ENCODE data around the gene ARHGAP28. TPM values are rescaled to one million over a fixed set of nuclear protein-coding genes. Genes with fewer than 3 reads are reported as not detected.

Gene ARHGAP28
- total RNA-seq, 6 experiments from 2014 or later, result 0.13 to 1.7 (median 0.61) TPM; not detected in 1

DNA sequence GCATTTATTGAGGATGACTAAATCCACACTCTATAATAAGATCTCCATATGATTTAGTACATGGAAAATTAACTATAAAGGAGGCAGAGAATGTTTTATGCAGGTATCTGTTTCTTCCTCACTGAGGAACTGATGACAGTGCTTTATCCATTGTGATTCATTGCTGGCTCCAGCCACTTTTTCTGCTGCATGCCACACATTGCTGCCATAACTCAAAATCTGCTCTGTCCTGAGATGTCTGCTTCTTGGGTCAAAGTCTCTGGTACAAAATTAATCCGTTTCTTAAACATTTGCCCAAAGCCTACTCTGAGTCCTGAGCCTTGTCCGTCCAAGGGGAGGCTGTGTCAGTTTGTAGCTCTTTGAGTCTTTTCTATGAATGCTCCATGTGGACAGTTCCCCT, 15.5 kb upstream of the ARHGAP28 start:
- DNase-seq (no peak), ATAC-seq (no peak)
- WGBS (ENCODE audit: insufficient coverage, low coverage, low lambda C conversion rate, missing lambda C conversion rate), result 34% methylated on average over 2 of the region's 2 CpGs
- Histone ChIP-seq H3K36me3 (no peaks in the 10 kb centered on the region), H3K4me3 (no peak overlapping the region), H3K9me3 (no peaks in the 10 kb centered on the region), H3K27ac (no peak overlapping the region), H3K4me1 (no peaks in the 10 kb centered on the region), H3K27me3 (no peaks in the 10 kb centered on the region)
- TF ChIP-seq, protein P1, sequence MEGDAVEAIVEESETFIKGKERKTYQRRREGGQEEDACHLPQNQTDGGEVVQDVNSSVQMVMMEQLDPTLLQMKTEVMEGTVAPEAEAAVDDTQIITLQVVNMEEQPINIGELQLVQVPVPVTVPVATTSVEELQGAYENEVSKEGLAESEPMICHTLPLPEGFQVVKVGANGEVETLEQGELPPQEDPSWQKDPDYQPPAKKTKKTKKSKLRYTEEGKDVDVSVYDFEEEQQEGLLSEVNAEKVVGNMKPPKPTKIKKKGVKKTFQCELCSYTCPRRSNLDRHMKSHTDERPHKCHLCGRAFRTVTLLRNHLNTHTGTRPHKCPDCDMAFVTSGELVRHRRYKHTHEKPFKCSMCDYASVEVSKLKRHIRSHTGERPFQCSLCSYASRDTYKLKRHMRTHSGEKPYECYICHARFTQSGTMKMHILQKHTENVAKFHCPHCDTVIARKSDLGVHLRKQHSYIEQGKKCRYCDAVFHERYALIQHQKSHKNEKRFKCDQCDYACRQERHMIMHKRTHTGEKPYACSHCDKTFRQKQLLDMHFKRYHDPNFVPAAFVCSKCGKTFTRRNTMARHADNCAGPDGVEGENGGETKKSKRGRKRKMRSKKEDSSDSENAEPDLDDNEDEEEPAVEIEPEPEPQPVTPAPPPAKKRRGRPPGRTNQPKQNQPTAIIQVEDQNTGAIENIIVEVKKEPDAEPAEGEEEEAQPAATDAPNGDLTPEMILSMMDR (IDR thresholded peaks at IDR 0.05), result no peak
- TF ChIP-seq POLR2A (IDR thresholded peaks at IDR 0.05), result no peak
- intact Hi-C loops (cut with DNase I), result no loop called here

DNA sequence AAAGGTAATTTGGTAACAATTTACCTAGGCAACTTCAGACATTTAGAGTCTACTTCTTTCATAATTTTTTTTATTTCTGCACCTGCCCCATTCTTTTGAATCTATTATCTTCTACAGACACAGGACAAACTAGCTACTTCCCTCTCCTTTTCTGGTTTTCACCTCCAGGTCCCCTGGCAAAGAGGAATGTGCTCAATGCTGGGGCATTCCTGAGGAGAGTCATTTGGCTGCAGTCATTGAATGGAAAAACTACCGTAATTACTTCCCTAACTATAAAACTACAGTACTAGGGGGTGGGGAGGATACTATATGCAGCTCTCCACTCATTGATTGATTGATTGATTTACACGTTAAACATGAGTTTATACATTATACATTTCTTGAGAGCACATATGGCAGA, 11.2 kb upstream of the ARHGAP28 start:
- no peak for TF ChIP-seq POLR2A (IDR thresholded peaks at IDR 0.05)
- TF ChIP-seq, protein P1 (IDR thresholded peaks at IDR 0.05), result no peak
- 62% methylated on average over 2 of the region's 2 CpGs for WGBS (ENCODE audit: insufficient coverage, low coverage, low lambda C conversion rate, missing lambda C conversion rate)
- DNase-seq (no peak), ATAC-seq (no peak)
- H3K4me3 ChIP-seq, result no peak overlapping the region
- H3K27me3 ChIP-seq, result no peaks in the 10 kb centered on the region
- H3K27ac ChIP-seq, result no peak overlapping the region
- intact Hi-C loops (cut with DNase I), result no loop called here
- no peaks in the 10 kb centered on the region for H3K9me3 ChIP-seq
- no peaks in the 10 kb centered on the region for H3K4me1 ChIP-seq
- no peaks in the 10 kb centered on the region for H3K36me3 ChIP-seq

DNA sequence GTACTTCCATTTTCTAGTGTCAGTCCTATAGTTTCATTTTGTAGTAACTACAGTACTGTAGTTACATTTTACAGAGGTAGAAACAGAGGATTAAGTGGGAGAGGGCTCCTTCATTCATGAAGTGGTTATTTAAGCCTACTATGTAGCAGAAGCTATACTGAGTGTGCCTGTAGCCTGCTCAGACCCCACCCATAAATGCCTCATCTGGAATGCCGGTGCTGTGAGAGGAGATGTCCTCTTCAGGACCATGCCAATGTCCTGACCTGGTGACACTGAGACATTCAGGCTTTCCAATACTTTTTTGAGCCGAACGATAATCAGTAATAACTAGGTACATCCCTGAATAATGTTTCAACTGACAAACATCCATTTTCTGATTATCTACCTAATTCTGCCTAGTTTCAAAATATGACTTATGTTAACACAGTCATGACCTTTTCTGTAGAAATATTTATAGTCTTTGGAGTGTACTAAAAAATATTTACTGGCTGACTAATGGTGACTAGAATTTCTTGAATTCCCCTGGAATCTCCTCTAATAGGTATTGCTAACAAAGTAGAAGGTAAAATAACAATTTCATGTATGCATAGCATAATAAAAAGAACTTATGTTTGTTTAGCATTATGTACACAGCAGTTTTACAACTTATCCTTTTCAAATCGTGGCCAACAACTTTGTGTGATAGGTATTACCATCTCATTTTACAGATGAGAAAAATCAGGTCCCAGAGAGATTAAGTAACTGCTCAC, 10.2 kb upstream of the ARHGAP28 start:
- ATAC-seq, result no peak
- Histone ChIP-seq H3K4me1 (no peaks in the 10 kb centered on the region), H3K9me3 (no peaks in the 10 kb centered on the region), H3K27me3 (no peaks in the 10 kb centered on the region), H3K4me3 (no peak overlapping the region), H3K27ac (no peak overlapping the region), H3K36me3 (no peaks in the 10 kb centered on the region)
- no peak for DNase-seq
- WGBS (ENCODE audit: insufficient coverage, low coverage, low lambda C conversion rate, missing lambda C conversion rate), result 38% methylated on average over 4 of the region's 4 CpGs
- intact Hi-C loops (cut with DNase I), result no loop called here
- no peak for TF ChIP-seq POLR2A (IDR thresholded peaks at IDR 0.05)
- TF ChIP-seq, protein P1 (IDR thresholded peaks at IDR 0.05), result no peak

DNA sequence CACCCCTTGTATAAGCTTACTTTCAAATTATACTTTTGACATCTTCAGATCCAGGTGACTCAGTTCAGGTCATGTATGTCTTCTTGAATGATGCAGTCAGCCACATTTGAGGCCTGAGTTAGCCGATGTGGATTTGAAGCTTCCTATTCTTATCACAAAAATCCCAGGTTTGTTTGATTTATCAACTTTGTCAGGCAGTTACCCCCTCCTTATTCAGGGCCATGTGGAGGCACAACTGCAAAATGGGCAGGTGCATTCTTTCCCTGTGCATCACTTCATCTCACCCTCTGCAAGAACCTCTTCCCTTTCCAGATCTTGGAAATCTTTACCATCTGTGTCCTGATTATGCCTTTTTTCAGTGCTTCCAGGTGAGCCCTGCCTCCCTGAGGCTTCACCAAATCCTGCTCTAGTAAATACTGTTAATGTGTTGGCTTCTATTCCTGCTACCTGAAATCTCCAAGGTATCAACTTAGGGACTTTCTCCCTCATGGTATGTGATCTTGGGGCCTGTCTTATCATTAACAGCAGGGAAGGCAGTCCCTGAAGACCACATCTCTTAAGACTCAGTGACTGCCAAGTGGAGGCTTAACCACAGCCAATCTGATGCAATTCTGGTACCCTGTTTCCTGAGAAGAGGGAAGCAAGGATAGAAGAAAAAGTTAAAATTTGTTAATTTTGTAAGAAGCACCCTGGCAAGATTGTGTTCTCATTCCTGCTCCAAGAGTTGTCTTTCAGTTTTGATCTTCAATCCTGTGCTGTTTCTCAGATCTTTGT, 9.4 kb upstream of the ARHGAP28 start:
- no peaks in the 10 kb centered on the region for H3K27me3 ChIP-seq

More for the DNA sequence above, 9.4 kb upstream of the ARHGAP28 start:
- Histone ChIP-seq H3K4me3 (no peak overlapping the region), H3K27ac (no peak overlapping the region), H3K4me1 (no peaks in the 10 kb centered on the region), H3K36me3 (no peaks in the 10 kb centered on the region), H3K9me3 (no peaks in the 10 kb centered on the region)
- TF ChIP-seq, protein P1 (IDR thresholded peaks at IDR 0.05), result no peak
- TF ChIP-seq POLR2A (IDR thresholded peaks at IDR 0.05), result no peak
- intact Hi-C loops (cut with DNase I), result no loop called here
- 0% methylated on average over 1 of the region's 1 CpG for WGBS (ENCODE audit: insufficient coverage, low coverage, low lambda C conversion rate, missing lambda C conversion rate)
- ATAC-seq (no peak), DNase-seq (no peak)

Data from right lobe of liver (tissue), 6 donors.